A204.1 (cell line): Measurements from ENCODE around the gene MRPL52.
"Not testable (repeated sequence)": the region's sequence is repeated elsewhere in the genome, so short reads cannot be mapped to it uniquely, and the experiment has no call there.

ENCODE experiments used
- FAIRE-seq: peaks from 2 replicates; lab custom pipeline; 2012; peaks lifted over from hg19 to GRCh38; lab: Jason Lieb, UNC

Gene MRPL52

DNA sequence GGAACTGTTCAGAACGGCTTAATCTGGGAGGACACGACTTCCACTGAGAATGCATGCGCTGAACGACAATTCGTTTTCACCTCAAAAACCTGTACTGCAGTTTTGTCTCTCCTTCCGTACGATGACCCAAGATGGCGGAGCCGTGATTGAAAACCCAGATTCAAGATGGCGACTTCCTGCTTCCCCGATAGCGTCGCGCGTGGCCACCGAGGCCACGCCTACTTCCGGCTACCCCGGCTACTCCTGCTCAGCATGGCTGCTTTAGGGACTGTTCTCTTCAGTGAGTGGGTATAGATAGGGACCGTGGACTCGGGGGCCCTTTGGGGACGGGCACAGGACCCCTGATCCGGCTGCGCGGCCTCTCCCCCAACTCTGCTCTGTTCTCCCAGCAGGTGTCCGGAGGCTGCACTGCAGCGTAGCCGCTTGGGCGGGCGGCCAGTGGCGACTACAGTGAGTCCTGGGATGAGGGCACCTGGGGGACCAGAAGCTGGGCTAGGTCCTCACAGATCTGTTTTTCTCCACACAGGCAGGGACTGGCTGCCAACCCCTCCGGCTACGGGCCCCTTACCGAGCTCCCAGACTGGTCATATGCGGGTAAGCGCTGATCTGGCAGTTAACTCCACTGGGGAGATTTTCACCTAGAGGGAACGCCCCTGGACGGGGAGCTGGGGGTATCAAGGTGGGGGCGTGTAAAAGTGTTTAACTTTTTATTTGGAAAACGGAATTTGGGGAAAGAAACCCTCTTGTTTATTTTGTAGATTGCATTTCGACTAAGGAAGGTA, at the start of gene MRPL52:
MRPL52 (plus strand) TSS at position 227 of the 782 bp plus-strand sequence; CDS start at position 253, 26 bp downstream.
- peak; percentile 35 for FAIRE-seq

DNA sequence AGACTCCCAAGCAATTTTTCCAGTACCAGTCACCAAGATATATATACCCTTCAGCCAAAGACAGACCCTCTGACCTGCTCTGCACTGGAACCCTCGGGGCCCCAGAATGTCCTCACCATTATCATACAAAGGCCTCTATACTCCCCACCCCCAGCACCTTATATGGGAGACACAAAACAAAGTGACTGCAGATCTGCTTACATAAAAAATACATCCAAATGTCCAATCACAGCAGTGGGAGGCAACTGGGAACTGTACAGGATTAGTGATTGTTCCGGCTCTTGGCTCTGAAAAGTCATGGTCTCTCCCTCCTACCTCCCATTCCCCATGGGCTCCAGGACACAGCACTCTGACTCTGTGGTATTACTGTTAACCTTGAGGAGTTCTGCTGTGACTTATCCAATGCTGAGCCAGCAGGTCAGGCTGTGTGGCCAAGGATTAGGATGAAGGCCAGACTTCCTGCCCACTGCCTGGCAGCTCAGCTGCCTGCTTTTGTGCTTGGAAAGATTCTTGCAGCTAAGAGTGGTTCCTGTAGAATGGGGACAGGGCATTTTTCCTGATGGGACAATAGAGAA, 49.5 kb upstream of the MRPL52 start:
- FAIRE-seq = no peak

DNA sequence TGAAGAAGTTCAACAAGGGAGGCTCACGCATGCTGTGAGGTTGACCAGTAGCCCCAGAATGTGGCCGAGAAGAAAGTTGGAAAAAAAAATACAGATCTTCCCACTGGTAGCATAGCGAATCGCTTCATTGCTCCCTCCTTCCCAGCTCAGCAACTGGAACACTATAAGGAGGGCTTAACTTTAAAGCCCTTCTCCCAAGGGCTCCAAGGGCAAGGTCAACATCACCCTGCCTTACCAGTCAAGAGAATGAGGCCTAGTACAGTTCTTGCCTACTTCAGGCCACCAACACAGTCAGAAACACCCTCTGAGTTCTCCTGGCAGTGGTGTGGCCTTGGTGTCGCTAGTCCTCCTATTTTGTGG, 48.8 kb upstream of the MRPL52 start:
- no peak for FAIRE-seq

DNA sequence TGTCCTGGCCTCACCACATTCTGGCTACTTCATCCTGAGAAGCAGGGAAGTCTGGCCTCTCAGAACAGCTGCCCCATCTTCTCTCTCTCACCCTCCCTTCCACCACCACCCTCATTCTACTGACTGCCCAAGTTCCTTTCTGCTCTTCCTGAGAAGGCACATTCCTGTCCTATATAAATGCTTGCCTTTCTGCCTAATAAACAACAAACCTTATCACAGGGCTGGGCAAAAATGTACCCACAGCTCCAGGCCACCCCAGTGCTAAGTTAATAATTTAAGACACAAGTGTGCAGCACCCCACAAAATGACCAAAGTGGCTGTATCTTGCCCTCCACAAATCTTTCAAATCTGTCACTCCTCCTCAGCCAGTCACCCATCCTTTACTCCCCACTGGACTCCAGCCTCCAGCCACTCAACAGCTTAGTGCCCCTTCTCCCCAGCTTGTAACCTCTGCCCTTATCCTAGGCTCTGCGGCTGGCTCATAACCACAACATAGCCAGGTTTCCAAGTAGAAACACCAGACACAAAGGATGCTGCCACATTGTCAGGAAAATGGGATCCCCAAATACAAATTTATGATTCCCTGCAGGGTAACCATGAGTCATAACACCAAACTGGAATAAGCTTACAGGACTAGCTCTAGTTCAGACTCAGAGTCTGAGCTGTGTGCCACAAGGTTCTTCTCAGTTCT, 48.2 kb upstream of the MRPL52 start:
- no peak for FAIRE-seq

DNA sequence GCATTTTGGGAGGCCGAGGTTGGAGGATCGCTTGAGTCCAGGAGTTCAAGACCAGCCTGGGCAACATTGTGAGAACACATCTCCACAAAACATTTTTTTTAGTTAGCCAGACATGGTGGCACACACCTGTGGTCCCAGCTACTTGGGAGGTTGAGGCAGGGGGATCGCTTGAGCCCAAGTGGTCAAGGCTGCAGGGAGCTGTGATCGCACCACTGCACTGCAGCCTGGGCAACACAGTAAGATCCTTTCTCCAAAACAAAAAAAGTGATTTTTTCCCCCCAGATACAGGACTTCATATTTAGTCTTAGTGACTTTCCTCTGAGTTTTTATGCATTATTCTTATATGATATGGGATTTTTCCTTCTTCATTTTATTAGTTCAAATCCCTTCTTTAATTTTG, 43.0 kb upstream of the MRPL52 start:
- FAIRE-seq = no peak

DNA sequence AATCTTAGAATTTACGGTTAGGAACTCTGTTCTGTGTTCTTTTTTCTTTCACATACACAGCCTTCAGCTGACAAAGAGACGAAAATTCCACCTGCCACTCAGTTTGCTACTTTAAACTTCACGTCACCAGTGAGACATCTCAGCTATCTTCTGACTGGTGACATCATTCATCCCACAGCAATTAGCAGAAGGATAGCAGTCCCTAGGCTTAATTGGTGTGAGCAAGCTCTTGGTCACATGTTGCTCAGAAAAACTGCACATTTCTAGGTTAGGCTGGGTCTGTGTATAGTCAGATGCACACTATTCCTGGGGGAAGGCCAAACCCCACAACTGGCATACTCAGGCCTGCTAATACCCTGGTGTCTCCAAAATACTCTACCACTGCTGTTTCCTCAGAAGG, 38.4 kb upstream of the MRPL52 start:
- no peak for FAIRE-seq

DNA sequence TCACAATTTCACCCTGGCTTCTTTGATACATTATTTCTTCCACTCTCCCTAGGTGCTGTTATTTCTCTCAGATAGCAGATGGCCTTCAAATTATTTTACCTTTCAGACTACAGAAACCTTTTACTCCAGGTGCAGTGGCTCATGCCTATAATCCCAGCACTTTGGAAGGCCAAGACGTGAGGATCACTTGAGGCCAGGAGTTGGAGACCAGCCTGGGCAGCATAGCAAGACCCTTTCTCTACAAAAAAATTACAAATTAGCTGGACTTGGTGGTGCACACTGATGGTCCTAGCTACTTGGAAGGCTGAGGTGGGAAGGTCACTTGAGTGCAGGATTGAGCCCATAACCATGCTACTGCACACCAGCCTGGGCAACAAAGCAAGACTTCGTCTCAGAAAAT, 37.5 kb upstream of the MRPL52 start:
- no peak for FAIRE-seq

DNA sequence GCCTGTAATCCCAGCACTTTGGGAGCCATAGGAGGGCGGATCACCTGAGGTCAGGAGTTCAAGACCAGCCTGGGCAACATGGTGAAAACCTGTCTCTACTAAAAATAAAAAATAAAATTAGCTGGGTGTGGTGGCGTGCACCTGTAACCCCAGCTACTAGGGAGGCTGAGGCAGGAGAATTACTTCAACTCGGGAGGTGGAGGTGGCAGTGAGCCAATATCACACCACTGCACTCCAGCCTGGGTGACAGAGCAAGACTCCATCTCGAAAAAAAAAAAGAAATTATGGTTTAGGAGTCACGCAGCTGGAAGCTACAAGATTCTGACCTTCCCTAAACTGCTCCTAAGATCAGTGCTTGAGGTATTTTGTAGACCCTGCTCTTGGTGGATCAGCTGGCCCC, 36.1 kb upstream of the MRPL52 start:
- FAIRE-seq = not testable (repeated sequence)

DNA sequence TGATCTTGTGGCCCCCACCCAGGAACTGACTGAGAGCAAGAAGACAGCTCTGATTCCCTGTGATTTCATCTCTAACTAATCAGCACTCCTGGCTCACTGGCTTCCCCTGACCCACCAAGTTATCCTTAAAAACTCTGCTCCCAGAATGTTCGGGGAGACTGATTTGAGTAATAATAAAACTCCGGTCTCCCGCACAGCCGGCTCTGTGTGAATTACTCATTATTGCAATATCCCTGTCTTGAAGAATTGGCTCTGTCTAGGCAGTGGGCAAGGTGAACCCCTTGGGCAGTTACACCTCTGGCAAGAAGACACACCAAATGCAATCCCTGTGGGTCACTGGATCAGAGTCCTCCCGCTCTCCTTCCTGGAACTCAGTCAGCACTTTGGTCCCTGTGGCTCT, 35.7 kb upstream of the MRPL52 start:
- FAIRE-seq = no peak

DNA sequence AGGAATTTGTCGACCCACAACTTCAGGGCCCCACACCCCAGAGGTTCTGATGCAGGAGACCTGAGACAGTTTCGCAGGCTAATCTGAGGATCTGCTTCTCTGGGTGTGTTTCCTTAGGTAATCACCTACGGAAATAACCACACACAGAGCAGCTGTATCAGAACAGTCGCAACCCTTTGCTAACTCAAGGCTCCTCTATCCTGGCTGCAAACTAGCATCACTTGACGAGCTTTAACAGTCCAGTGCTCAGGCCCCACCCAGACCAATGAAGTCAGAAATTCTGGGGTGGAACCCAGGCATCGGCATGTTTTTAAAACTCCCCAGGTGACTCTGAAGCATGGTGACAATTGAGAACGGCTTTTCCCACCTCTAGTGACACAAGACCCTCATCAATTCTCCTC, 35.1 kb upstream of the MRPL52 start:
- no peak for FAIRE-seq

DNA sequence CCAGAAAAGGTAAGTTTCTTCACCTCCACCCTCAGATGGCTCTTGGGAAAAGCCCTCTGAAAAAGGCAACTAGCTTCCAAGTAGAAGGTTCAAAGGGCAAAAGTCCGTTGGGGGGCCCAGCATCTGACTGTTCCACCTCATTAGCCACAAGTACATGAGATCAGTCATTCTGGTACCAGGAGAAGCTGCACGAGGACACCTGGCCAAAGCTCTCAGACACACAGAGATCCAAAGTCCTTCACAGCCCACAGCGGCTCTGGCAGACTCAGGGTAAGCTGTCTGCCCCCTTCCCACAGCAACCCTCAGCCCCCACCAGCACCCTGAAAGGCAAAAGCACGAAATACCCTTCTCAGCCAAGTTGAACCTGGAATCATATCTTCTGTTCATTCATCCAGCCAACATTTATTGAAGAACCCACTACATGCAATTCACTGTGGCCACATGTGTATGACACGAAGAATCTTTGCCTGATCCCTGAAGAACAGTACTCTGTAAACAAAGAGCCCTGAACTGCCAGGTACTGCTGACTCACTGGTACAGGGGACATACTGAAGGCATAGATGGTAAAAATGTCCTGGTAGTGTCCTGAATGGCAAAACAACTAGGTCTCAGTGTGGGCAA, 33.5 kb upstream of the MRPL52 start:
- FAIRE-seq = no peak

DNA sequence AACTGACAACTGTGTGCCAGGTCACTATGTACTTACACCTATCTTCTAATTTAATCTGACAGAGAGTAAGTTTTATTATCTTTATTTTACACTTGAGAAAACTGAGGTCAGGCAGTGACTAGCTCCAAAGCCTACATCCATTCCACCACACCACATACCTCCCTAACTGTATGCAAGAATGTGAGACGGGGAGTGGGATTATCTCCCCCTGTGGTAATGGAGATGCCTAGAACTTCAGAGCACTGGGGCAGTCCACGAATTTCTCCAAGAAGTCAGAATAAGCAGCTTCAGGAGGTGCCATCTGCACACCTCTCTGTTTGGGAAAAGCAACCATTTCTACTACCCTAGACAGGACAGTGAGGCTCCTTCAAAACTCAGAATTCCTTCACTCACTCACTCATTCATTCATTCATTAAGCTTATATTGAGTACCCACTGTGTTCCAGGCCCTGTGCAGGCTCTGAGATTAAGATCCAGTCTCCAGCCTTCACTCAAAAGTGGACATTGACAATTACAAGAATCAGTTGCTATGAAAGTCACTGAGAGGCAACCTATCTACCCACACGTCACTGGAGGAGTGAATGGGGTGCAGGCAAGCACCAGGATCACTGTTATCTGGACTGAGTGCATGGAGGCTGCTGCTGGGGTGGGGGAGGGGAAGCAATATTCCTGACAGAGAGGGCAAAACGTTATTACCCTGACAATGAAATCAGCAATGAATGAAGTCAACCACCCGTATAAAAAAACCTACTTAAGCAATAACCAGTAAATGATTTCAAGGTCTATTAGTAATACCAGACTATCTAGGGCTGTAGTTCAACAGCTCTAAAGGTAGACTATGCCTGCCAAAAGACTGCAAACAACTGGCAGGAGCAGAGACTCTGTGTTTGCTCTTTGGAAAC, 32.4 kb upstream of the MRPL52 start:
- FAIRE-seq = no peak

DNA sequence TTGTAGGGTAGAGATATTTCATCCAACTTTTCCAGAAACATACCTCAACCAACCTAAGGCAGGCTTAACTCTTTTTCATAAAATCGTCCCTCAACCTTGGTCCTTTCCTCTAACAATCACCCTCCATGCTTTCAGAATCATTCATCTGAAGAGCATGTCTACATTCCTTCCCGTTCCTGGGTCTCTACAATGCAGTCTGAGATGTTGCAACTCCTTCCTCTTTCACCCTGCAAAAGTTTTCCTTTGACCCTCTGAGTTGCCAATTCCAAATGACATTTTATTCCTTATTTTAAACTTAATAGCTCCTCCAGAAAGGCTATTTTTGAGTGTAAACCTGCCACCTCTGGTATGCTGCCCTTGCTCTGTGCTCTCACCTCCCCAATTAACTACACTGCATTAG, 31.2 kb upstream of the MRPL52 start:
- no peak for FAIRE-seq

DNA sequence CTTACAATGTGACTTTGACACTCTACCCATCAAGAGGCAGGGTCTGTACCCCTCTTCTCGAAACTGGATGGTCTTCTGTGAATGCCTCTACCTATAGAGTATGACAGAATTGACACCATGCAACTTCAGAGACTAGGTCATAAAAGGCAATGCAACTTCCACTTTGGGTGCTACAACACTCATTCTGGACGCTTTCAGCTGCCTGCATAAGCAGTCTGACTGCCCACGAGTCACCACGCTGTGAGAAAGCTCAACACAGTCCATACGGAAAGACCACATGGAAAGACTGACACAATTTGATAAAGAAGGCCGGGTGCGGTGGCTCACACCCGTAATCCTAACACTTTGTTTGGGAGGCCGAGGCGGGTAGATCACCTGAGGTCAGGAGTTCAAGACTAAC, 29.3 kb upstream of the MRPL52 start:
- no peak for FAIRE-seq

DNA sequence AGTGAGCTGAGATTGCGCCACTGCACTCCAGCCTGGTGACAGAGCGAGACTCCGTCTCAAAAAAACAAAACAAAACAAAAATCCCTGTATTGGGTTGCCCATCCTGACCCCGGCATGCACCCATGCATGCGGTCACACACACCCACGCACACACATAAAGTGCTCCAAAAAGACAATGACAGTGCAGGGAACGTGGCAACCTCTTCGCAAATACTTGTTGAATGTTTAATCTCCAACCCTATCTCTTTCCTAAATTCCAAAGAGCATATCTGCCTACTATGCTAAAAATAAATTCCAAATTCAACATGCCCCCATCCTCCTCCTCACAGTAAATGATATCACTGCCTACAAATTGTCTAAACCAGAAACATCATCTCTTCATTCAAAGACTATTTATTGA, 28.0 kb upstream of the MRPL52 start:
- no peak for FAIRE-seq

DNA sequence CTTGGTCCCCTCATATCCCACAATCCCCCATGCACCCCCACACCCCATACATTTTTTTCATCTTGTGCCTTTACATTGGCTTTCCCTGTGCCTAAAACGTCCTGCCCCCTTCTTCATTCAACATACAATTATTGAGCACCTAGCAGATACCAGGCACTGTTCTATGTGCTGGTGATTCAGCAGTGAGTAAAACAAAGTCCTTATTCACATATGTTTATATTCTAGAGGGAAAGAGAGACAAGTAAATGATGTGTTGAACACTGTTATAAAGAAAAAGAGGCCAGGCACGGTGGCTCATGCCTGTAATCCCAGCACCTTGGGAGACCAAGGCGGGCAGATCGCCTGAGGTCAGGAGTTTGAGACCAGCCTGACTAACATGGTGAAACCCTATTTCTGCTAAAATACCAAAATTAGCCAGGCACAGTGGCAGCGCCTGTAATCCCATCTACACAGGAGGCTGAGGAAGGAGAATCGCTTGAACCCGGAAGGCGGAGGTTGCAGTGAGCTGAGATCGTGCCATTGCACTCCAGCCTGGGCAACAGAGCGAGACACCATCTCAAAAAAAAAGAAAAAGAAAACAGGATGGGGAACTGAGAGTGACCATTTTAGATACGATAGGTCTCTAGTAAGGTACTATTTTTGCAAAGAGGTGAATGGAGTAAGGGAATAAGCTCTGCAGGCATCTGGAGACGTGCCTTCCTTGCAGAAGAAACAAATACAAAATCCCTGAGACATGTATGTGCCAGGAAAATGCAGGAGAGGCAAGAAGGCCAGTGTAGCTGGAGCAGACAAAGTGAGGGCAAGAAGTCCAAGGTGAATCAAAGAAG, 26.6 kb upstream of the MRPL52 start:
- no peak for FAIRE-seq

DNA sequence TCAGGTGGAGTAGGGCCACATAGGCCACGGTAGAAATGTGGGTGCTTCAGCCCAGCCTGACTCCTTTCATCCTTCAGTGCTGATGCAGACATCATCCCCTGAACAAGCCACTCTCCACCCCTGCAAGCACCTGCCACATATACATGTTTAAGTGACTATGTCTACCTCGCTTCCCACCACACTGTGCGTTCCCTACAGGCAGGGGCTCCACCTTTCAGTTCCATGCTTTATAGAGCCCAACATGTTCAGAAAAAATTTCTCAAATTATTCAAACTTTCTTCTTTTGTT, 26.1 kb upstream of the MRPL52 start:
- no peak for FAIRE-seq

DNA sequence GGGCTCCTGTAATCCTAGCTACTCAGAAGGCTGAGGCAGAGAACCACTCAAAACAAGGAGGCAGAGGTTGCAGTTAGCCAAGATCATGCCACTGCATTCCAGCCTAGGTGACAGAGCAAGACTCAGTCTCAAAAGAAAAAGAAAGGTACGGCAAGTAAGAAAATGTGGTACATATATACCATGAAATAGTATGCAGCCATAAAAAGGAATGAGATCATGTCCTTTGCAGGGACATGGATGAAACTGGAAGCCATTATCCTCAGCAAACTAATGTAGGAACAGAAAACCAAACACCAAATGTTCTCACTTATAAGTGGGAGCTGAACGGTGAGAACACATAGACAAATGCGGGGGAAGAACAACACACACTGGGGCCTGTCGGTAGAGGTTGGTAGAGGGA, 24.5 kb upstream of the MRPL52 start:
- FAIRE-seq = not testable (repeated sequence)

DNA sequence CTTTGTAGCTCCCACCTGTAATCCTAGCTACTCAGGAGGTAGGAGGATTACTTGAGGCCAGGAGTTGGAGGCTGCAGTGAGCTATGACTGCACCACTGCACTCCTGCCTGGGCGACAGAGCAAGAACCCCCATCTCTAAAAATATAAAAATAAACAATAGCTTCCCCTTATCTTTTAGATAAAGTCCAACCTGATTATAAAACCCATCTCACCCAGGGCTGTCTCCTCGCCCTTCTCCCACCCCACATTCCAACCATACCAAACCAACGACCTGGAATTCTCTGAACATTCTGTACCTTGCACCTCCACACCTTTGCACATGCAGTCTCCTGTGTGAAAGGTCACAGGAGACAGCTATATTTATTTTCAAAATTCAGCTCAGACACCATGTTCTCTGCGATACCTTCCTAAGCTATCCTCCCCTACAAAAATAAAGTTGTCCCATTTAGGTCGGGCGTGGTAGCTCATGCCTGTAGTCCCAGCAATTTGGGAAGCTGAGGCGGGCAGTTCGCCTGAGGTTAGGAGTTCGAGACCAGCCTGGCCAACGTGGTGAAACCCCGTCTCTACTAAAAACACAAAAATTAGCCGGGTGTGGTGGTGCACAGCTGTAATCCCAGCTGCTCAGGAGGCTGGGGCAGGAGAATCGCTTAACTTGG, 22.1 kb upstream of the MRPL52 start:
- FAIRE-seq = no peak

DNA sequence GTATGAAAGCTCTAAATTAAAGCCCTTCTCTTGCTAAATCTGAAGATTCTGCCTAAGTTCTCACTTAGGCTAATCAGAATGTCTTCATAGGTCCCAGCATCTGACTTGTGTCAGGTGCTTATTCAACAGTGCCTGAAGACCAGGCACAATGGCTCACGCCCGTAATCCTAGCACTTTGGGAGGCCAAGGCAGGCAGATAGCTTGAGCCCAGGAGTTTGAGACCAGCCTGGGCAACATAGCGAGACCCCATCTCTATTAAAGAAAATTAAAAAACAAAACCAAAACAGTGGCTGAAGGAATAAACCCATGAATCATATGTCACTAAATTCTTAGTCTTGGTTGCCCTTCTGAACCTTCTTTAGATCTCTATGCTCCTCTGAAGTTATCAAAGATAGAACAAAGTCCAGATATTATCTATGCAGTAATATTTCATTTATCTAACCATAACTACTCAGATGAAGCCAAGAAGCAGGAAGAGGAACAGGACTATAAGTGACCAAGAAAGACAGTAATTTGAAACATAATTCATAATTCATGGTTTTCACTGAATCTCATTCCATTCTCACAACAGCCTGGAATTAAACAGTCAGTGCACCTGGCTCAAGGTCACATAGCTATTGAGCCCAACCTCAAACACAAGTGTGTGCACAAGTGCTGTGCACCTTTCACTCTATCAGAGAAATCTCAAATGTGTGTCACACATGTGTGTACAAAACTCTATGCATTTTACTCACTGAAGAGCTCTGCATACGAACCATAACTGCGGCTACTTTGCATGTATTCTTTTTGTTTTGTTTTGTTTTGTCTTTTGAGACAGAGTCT, 21.1 kb upstream of the MRPL52 start:
- FAIRE-seq = no peak
